Fibroblast of the aortic adventitia (primary cell): ENCODE results near the gene PCDHA12. TPM values are rescaled to one million over a fixed set of nuclear protein-coding genes. Genes with fewer than 3 reads are reported as not detected.
"Not testable (repeated sequence)": the region's sequence is repeated elsewhere in the genome, so short reads cannot be mapped to it uniquely, and the experiment has no call there.

ENCODE experiments used
- DNase-seq: peaks from one replicate; pipeline ENCODE4 v3.0.0-alpha.2; 2010; ENCODE audit warnings: low read depth
- H3K4me3 ChIP-seq: 2 replicates; pipeline ENCODE4 v1.5.1; 2011; ENCODE audit warnings: low read depth, mild to moderate bottlenecking, control low read depth, low read length, moderate library complexity
- total RNA-seq: library from RNA; depleted of rRNA; stranded (reverse); fragments of >200 nt; gene quantifications from 2 replicates; pipeline ENCODE4 v1.2.3, GENCODE V29; 2012; ENCODE audit warnings: low replicate concordance
- TF ChIP-seq, protein P1 (sequence below): IDR thresholded peaks from 2 replicates; pipeline ENCODE4 v1.5.1; 2011; ENCODE audit warnings: mild to moderate bottlenecking, low read length, control low read depth, inconsistent platforms; ENCODE audit not compliant: insufficient read depth

The PCDHA12 gene
- total RNA-seq, 1 donor: 0.09 TPM

DNA sequence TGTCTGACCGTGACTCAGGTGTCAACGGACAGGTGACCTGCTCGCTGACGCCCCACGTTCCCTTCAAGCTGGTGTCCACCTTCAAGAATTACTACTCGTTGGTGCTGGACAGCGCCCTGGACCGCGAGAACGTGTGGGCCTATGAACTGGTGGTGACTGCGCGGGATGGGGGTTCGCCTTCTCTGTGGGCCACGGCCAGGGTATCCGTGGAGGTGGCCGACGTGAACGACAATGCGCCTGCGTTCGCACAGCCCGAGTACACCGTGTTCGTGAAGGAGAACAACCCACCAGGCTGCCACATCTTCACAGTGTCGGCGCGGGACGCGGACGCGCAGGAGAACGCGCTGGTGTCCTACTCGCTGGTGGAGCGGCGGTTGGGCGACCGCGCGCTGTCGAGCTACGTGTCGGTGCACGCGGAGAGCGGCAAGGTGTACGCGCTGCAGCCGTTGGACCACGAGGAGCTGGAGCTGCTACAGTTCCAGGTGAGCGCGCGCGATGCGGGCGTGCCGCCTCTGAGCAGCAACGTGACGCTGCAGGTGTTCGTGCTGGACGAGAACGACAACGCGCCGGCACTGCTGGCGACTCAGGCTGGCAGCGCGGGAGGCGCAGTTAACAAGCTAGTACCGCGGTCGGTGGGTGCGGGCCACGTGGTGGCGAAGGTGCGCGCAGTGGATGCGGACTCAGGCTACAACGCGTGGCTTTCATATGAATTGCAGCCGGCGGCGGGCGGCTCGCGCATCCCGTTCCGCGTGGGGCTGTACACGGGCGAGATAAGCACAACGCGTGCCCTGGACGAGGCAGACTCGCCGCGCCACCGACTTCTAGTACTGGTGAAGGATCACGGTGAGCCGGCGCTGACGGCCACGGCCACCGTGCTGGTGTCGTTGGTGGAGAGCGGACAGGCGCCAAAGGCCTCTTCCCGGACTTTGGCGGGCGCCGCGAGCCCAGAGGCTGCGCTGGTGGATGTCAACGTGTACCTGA is 4.6 kb upstream of the PCDHA12 start:
- TF ChIP-seq, protein P1, sequence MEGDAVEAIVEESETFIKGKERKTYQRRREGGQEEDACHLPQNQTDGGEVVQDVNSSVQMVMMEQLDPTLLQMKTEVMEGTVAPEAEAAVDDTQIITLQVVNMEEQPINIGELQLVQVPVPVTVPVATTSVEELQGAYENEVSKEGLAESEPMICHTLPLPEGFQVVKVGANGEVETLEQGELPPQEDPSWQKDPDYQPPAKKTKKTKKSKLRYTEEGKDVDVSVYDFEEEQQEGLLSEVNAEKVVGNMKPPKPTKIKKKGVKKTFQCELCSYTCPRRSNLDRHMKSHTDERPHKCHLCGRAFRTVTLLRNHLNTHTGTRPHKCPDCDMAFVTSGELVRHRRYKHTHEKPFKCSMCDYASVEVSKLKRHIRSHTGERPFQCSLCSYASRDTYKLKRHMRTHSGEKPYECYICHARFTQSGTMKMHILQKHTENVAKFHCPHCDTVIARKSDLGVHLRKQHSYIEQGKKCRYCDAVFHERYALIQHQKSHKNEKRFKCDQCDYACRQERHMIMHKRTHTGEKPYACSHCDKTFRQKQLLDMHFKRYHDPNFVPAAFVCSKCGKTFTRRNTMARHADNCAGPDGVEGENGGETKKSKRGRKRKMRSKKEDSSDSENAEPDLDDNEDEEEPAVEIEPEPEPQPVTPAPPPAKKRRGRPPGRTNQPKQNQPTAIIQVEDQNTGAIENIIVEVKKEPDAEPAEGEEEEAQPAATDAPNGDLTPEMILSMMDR: no peak
- no peak overlapping the region for H3K4me3 ChIP-seq
- DNase-seq: no peak

DNA sequence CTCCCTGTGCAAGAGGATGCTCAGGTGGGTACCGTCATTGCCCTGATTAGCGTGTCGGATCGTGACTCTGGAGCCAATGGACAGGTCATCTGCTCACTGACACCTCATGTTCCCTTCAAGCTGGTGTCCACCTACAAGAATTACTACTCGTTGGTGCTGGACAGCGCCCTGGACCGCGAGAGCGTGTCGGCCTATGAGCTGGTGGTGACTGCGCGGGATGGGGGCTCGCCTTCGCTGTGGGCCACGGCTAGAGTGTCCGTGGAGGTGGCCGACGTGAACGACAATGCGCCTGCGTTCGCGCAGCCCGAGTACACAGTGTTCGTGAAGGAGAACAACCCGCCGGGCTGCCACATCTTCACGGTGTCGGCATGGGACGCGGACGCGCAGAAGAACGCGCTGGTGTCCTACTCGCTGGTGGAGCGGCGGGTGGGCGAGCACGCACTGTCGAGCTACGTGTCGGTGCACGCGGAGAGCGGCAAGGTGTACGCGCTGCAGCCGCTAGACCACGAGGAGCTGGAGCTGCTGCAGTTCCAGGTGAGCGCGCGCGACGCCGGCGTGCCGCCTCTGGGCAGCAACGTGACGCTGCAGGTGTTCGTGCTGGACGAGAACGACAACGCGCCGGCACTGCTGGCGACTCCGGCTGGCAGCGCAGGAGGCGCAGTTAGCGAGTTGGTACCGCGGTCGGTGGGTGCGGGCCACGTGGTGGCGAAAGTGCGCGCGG is 1.6 kb downstream of the PCDHA12 start:
- not testable (repeated sequence) for DNase-seq, H3K4me3 ChIP-seq

DNA sequence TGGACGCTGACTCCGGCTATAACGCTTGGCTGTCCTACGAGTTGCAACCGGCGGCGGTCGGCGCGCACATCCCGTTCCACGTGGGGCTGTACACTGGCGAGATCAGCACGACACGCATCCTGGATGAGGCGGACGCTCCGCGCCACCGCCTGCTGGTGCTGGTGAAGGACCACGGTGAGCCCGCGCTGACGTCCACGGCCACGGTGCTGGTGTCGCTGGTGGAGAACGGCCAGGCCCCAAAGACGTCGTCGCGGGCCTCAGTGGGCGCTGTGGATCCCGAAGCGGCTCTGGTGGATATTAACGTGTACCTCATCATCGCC is 2.1 kb downstream of the PCDHA12 start:
- TF ChIP-seq, protein P1: no peak
- no peak for DNase-seq
- no peak overlapping the region for H3K4me3 ChIP-seq

DNA sequence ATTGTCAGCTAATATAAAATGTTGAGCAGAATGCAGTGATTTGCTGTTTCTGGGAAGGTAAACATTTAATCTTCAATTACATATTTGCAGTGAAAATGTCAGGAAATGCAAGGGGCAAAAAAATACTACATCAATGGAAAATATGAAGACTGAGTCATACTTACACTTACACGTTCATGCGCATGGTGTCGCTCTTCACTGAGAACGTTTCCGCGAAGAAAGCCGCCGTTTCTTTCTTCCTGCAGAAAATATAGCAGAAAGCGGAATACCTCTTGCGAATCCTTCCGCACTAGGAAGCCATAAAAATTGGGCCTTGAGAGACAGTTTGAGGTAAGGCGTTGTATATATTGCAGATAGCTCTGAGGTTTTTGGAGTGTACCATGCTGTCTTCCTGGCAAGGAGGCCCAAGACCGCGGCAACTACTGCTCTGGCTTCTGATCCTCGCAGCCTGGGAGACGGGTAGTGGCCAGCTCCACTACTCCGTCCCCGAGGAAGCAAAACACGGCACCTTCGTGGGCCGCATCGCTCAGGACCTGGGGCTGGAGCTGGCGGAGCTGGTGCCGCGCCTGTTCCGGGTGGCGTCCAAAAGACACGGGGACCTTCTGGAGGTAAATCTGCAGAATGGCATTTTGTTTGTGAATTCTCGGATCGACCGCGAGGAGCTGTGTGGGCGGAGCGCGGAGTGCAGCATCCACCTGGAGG is 6.9 kb downstream of the PCDHA12 start, which contains the start of gene PCDHA13:
PCDHA13 (plus strand) TSS at position 236 of the 702 bp plus-strand sequence; CDS start at position 381, 145 bp downstream.
- no peak within 1 kb of the TSS for H3K4me3 ChIP-seq
- DNase-seq: no peak
- TF ChIP-seq, protein P1: no peak

GRCh38 chr5:140882591-140882899 is 7.4 kb downstream of the PCDHA12 start:
- H3K4me3 ChIP-seq: no peak overlapping the region
- TF ChIP-seq, protein P1: no peak
- no peak for DNase-seq

GRCh38 chr5:140883373-140883772 is 8.3 kb downstream of the PCDHA12 start:
- no peak for DNase-seq
- no peak overlapping the region for H3K4me3 ChIP-seq
- TF ChIP-seq, protein P1: no peak
